ENCODE results near the gene AMDHD2. TPM values are rescaled to one million over a fixed set of nuclear protein-coding genes. Genes with fewer than 3 reads are reported as not detected.
"Not testable (repeated sequence)": the region's sequence is repeated elsewhere in the genome, so short reads cannot be mapped to it uniquely, and the experiment has no call there.

Gene AMDHD2
- total RNA-seq, 1 donor from 2014 or later, result 7.3 TPM

DNA sequence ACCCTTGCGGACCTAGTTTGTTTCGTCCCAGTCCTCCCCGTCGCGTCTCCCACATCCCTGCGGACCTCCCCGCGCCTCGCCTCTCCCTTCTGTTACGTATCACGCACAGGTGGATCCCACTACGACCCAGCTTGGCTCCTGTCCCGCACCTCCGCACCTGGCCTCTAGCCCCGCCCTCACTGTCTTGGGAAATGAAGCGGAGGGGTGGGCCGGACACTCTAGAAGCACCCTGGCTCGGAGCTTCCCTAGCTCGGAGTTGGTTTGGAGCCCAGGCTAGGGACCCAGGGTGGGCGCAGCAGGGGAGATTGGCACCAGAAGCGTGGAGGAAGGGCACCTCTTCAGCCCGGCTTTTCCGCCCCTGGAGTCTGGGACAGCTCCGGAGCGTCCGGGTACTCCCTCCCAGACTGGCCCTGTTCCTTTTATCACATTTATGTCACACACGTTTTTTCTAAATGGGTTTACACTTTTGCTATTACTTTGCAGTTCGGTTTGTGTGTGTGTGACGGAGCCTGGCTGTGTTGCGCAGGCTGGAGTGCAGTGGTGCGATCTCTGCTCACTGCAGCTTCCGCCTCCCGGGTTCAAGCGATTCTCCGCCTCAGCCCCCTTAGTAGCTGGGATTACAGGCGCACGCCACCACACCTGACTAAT, 12.4 kb downstream of the AMDHD2 start:
- peak overlapping the region; percentile 85 to 93 (median 91) for H3K9ac ChIP-seq (ENCODE audit: low read depth in 1 of 3, low read length in 3 of 3)
- H3K27ac ChIP-seq (ENCODE audit: low read depth, low read length), result peak overlapping the region; percentile 95
- no peaks in the 10 kb centered on the region for H3K27me3 ChIP-seq (ENCODE audit: control insufficient read depth in 3 of 3, insufficient read depth in 3 of 3, low read length in 3 of 3)

DNA sequence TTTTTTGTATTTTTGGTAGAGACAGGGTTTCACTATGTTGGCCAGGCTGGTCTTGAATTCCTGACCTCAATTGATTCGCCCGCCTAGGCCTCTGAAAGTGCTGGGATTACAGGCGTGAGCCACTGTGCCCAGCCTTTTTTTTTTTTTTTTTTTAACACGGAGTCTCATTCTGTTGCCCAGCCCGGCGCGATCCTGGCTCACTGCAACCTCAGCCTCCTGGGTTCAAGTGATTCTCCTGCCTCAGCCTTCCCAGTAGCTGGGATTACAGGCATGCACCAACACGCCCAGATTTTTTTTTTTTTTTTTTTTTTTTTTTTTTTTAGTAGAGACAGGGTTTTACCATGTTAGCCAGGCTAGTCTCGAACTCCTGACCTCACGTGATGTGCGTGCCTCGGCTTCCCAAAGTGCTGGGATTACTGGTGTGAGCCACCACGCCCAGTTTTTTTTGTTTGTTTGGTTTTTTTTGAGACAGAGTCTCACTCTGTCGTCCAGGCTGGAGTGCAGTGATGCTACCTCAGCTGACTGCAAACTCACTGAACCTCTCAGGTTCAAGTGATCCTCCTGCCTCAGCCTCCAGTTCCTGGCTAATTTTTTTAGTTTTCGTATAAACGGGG, 13.1 kb downstream of the AMDHD2 start:
- peak overlapping the region; percentile 95 for H3K27ac ChIP-seq (ENCODE audit: low read depth, low read length)

More for the DNA sequence above, 12.4 kb downstream of the AMDHD2 start:
- H3K4me1 ChIP-seq (ENCODE audit: control insufficient read depth in 3 of 3, insufficient read depth in 3 of 3, low read length in 3 of 3), result peaks cover 23 to 34% (median 28%) of the 10 kb centered on the region in 3 donors
- H3K4me3 ChIP-seq (ENCODE audit: low read length in 3 of 3), result peak overlapping the region; percentile 79 to 87 (median 86)
- H3K36me3 ChIP-seq (ENCODE audit: control insufficient read depth in 3 of 3, insufficient read depth in 3 of 3, low read length in 3 of 3), result peaks cover 16 to 22% (median 20%) of the 10 kb centered on the region in 3 donors
- no peaks in the 10 kb centered on the region for H3K9me3 ChIP-seq (ENCODE audit: control insufficient read depth in 3 of 3, low read length in 3 of 3)

DNA sequence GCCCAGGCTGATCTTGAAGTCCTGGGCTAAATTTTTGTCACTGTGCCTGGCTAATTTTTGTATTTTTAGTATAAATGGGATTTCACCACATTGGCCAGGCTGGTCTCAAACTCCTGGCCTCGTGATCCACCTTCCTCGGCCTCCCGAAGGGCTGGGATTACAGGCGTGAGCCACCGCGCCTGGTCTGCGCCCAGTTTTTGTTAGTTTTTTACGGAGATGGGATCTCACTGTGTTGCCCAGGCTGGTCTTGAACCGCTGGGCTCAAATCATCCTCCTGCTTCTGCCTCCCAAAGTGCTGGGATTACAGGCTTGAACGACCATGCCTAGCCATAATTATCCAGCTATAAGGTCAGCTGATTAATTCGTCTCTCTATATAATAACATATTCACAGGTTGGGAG, 13.7 kb downstream of the AMDHD2 start:
- H3K27me3 ChIP-seq (ENCODE audit: control insufficient read depth in 3 of 3, insufficient read depth in 3 of 3, low read length in 3 of 3), result no peaks in the 10 kb centered on the region
- H3K27ac ChIP-seq (ENCODE audit: low read depth, low read length), result no peak overlapping the region
- no peak overlapping the region for H3K9ac ChIP-seq (ENCODE audit: low read depth in 1 of 3, low read length in 3 of 3)
- H3K4me1 ChIP-seq (ENCODE audit: control insufficient read depth in 3 of 3, insufficient read depth in 3 of 3, low read length in 3 of 3), result peaks cover 23 to 39% (median 31%) of the 10 kb centered on the region in 3 donors
- H3K9me3 ChIP-seq (ENCODE audit: control insufficient read depth in 3 of 3, low read length in 3 of 3), result no peaks in the 10 kb centered on the region
- no peak overlapping the region for H3K4me3 ChIP-seq (ENCODE audit: low read length in 3 of 3)
- H3K36me3 ChIP-seq (ENCODE audit: control insufficient read depth in 3 of 3, insufficient read depth in 3 of 3, low read length in 3 of 3), result peaks cover 7 to 13% (median 10%) of the 10 kb centered on the region in 3 donors

More for the DNA sequence above, 13.1 kb downstream of the AMDHD2 start:
- peak overlapping the region in 1 of 3 donors; percentile 79 for H3K4me3 ChIP-seq (ENCODE audit: low read length in 3 of 3)
- H3K9ac ChIP-seq (ENCODE audit: low read depth in 1 of 3, low read length in 3 of 3), result peak overlapping the region in 2 of 3 donors; percentile 85 to 93
- H3K9me3 ChIP-seq (ENCODE audit: control insufficient read depth in 3 of 3, low read length in 3 of 3); H3K27me3 ChIP-seq (ENCODE audit: control insufficient read depth in 3 of 3, insufficient read depth in 3 of 3, low read length in 3 of 3): not testable (repeated sequence)
- peaks cover 23 to 34% (median 28%) of the 10 kb centered on the region in 3 donors for H3K4me1 ChIP-seq (ENCODE audit: control insufficient read depth in 3 of 3, insufficient read depth in 3 of 3, low read length in 3 of 3)
- peaks cover 14 to 20% (median 17%) of the 10 kb centered on the region in 3 donors for H3K36me3 ChIP-seq (ENCODE audit: control insufficient read depth in 3 of 3, insufficient read depth in 3 of 3, low read length in 3 of 3)

DNA sequence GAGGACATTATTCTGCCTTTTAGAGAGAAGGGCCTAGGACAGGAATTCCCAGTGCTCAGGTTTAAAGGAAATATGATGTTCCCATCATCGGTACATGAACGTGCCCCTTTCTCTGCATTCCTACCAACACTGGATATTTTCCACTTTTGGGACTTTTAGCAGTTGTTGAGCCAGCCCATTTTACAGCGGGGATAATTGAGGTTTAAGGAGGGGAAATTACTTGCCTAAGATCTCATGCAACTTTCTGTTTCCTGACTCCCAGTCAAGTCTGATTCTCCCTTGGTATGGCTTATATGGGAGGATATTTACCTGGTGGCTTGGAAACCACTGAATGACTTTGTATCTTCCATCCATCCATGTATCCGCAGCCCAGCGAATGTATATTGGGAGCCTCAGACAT, 14.2 kb downstream of the AMDHD2 start:
- not testable (repeated sequence) for H3K9me3 ChIP-seq (ENCODE audit: control insufficient read depth in 3 of 3, low read length in 3 of 3); H3K4me3 ChIP-seq (ENCODE audit: low read length in 3 of 3); H3K27me3 ChIP-seq (ENCODE audit: control insufficient read depth in 3 of 3, insufficient read depth in 3 of 3, low read length in 3 of 3); H3K9ac ChIP-seq (ENCODE audit: low read depth in 1 of 3, low read length in 3 of 3); H3K27ac ChIP-seq (ENCODE audit: low read depth, low read length); H3K36me3 ChIP-seq (ENCODE audit: control insufficient read depth in 3 of 3, insufficient read depth in 3 of 3, low read length in 3 of 3)
- H3K4me1 ChIP-seq (ENCODE audit: control insufficient read depth in 3 of 3, insufficient read depth in 3 of 3, low read length in 3 of 3), result peaks cover 25 to 43% (median 33%) of the 10 kb centered on the region in 3 donors

DNA sequence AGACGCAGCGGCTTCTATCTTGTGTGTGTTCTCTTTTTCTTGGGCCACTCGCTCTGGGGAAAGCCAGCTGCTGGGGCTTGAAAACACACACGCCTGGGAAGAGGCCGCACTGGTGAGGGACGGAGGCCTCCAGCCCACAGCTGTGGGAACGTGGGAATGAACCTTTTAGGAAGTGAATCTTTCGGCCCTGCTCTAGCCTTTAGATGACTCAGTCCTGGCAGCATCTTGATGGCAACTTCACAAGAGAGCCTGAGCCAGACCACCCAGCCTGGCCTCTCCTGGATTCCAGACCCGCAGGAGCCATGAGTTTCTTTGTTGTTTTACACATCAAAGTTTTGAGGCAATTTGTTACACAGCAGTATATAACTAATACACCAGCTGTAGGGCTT, 15.4 kb downstream of the AMDHD2 start:
- Histone ChIP-seq H3K27me3 (ENCODE audit: control insufficient read depth in 3 of 3, insufficient read depth in 3 of 3, low read length in 3 of 3) (no peaks in the 10 kb centered on the region), H3K9me3 (ENCODE audit: control insufficient read depth in 3 of 3, low read length in 3 of 3) (no peaks in the 10 kb centered on the region), H3K36me3 (ENCODE audit: control insufficient read depth in 3 of 3, insufficient read depth in 3 of 3, low read length in 3 of 3) (peaks cover 0 to 2% (median 0%) of the 10 kb centered on the region in 3 donors), H3K9ac (ENCODE audit: low read depth in 1 of 3, low read length in 3 of 3) (peak overlapping the region in 1 of 3 donors; percentile 11), H3K27ac (ENCODE audit: low read depth, low read length) (no peak overlapping the region), H3K4me1 (ENCODE audit: control insufficient read depth in 3 of 3, insufficient read depth in 3 of 3, low read length in 3 of 3) (peaks cover 36 to 50% (median 43%) of the 10 kb centered on the region in 3 donors), H3K4me3 (ENCODE audit: low read length in 3 of 3) (no peak overlapping the region)

DNA sequence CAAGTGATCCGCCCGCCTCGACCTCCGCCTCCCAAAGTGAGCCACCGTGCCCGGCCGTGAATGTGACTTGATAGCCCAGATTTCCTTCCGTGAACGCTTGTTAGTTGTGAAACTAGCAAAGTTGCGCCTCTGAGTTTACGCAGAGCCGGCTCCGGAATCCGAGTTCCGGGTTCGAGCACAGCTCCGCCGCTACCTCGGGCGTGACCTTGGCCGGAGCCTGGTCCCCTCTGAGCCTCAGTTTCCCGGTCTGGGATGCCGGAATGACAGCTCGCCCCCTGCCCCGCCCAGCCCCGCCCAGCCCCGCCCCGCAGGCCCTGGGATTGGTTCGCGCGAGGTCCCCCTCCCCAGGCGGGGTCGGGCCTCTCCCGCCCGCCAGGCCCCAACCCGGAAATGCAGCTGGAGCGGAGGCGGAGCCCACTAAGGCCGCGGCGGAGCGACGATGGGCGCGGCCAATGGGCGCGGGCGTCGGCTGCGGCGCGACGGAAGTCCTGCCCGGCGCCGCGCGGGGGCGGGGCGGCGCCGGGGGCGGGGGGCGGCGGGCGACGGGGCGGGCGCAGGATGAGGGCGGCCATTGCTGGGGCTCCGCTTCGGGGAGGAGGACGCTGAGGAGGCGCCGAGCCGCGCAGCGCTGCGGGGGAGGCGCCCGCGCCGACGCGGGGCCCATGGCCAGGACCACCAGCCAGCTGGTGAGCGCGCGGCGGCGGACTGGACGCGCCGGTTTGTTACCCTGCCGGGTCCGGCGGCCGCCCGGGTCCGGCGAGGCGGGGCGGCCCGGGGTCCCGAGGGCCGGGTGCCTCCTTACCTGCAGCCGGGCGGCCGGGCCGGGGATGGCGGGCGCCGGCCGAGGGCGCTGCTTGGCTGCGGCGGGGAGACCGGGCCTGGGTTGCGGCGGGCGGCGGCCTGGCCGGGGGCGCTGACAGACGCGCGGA, 17.5 kb downstream of the AMDHD2 start, which contains the start of gene PDPK1:
Gene PDPK1, plus strand, starts transcription at position 571 of the 929 bp plus-strand sequence. Its CDS starts 92 bp downstream, at position 663.
- Histone ChIP-seq H3K36me3 (ENCODE audit: control insufficient read depth in 3 of 3, insufficient read depth in 3 of 3, low read length in 3 of 3) (peaks cover 0 to 2% (median 0%) of the 10 kb centered on the region in 3 donors), H3K27ac (ENCODE audit: low read depth, low read length) (peak within 1 kb of the TSS; percentile 75), H3K9me3 (ENCODE audit: control insufficient read depth in 3 of 3, low read length in 3 of 3) (no peaks in the 10 kb centered on the region), H3K27me3 (ENCODE audit: control insufficient read depth in 3 of 3, insufficient read depth in 3 of 3, low read length in 3 of 3) (no peaks in the 10 kb centered on the region), H3K4me1 (ENCODE audit: control insufficient read depth in 3 of 3, insufficient read depth in 3 of 3, low read length in 3 of 3) (peaks cover 31 to 44% (median 38%) of the 10 kb centered on the region in 3 donors), H3K9ac (ENCODE audit: low read depth in 1 of 3, low read length in 3 of 3) (peak within 1 kb of the TSS; percentile 70 to 87 (median 84)), H3K4me3 (ENCODE audit: low read length in 3 of 3) (peak within 1 kb of the TSS; percentile 80 to 85 (median 82))

DNA sequence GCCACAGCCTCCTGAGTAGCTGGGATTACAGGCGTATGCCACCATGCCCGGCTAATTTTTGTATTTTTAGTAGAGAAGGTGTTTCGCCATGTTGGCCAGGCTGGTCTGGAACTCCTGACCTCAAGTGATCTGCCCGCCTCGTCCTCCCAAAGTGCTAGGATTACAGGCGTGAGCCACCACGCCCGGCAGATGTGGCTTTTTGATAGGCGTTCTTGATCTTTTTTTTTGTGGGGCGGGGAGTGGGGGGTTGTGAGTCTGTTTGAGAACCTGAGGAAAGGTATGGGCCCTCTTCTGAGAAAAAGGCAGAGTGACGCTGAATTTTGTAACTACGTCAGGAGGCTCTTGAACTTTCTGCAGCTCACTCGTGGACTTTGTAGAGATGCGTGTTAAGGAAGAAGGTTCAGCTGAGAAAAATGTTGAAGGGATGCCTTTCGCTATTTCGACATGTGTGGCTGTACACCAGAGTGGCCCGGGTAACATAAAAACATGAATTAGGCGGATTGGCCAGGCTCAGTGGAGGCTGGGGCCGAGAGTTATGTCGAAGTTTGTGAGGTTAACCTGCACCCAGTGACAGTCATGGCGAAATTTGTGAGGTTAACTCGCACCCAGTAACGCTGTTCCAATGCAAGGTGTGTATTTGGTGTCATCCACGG, 19.1 kb downstream of the AMDHD2 start:
- not testable (repeated sequence) for H3K36me3 ChIP-seq (ENCODE audit: control insufficient read depth in 3 of 3, insufficient read depth in 3 of 3, low read length in 3 of 3); H3K27ac ChIP-seq (ENCODE audit: low read depth, low read length); H3K9me3 ChIP-seq (ENCODE audit: control insufficient read depth in 3 of 3, low read length in 3 of 3); H3K4me3 ChIP-seq (ENCODE audit: low read length in 3 of 3); H3K27me3 ChIP-seq (ENCODE audit: control insufficient read depth in 3 of 3, insufficient read depth in 3 of 3, low read length in 3 of 3)
- Histone ChIP-seq H3K4me1 (ENCODE audit: control insufficient read depth in 3 of 3, insufficient read depth in 3 of 3, low read length in 3 of 3) (peaks cover 29 to 41% (median 35%) of the 10 kb centered on the region in 3 donors), H3K9ac (ENCODE audit: low read depth in 1 of 3, low read length in 3 of 3) (peak overlapping the region in 1 of 3 donors; percentile 57)

DNA sequence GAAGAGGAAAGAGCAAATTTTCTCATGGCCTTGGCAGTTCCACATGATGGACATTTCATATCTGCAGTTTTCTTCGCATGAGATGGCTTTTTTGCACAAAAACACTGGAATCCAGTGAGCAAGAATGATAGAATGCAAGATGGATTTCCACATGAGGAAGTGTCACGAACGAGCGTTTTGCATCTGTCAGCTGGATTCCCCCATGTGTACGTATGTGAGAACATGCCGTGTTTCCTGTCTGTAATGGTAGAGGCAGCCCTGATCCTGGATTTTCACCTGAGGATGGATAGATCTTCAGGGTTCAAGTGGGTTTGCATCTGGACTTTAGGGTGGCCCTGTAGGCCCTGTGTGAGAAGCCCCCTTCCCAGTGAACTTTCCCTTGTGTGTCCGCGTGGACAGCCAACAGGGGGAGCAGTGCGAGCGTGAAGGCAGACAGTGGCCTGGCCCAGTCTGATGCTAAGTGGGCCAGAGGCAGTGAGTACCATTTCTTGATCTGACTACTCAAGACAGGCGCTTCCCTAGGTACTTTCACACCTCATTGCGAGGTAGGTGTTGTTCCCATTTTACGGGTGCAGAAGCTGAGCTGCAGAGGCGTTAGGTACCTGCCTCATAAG, 19.8 kb downstream of the AMDHD2 start:
- not testable (repeated sequence) for H3K27ac ChIP-seq (ENCODE audit: low read depth, low read length); H3K9me3 ChIP-seq (ENCODE audit: control insufficient read depth in 3 of 3, low read length in 3 of 3); H3K4me3 ChIP-seq (ENCODE audit: low read length in 3 of 3); H3K36me3 ChIP-seq (ENCODE audit: control insufficient read depth in 3 of 3, insufficient read depth in 3 of 3, low read length in 3 of 3); H3K27me3 ChIP-seq (ENCODE audit: control insufficient read depth in 3 of 3, insufficient read depth in 3 of 3, low read length in 3 of 3)
- H3K4me1 ChIP-seq (ENCODE audit: control insufficient read depth in 3 of 3, insufficient read depth in 3 of 3, low read length in 3 of 3), result peaks cover 29 to 41% (median 35%) of the 10 kb centered on the region in 3 donors
- peak overlapping the region in 1 of 3 donors; percentile 57 for H3K9ac ChIP-seq (ENCODE audit: low read depth in 1 of 3, low read length in 3 of 3)

DNA sequence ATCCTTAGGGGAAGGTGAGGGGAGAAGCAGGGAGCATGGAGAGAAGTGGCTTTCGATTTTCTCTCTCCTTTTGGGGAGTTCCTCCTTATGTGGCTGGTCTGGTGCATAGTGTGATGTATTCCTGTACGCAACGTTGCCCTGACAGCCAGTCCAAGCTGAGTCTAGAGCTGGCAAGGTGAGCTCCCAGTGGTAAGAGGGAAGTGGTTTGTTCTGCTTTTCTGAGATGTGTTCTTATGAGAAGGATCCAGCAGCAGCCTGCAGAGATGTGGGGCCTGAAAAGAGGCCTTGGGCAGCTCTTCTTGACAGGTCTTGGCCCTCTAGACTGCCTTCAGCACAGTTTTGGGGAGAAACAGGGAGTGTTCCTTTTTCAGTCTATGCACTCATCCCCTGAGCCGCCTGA, 20.7 kb downstream of the AMDHD2 start:
- not testable (repeated sequence) for H3K9me3 ChIP-seq (ENCODE audit: control insufficient read depth in 3 of 3, low read length in 3 of 3); H3K27ac ChIP-seq (ENCODE audit: low read depth, low read length); H3K36me3 ChIP-seq (ENCODE audit: control insufficient read depth in 3 of 3, insufficient read depth in 3 of 3, low read length in 3 of 3); H3K9ac ChIP-seq (ENCODE audit: low read depth in 1 of 3, low read length in 3 of 3); H3K4me3 ChIP-seq (ENCODE audit: low read length in 3 of 3); H3K27me3 ChIP-seq (ENCODE audit: control insufficient read depth in 3 of 3, insufficient read depth in 3 of 3, low read length in 3 of 3)
- peaks cover 29 to 38% (median 33%) of the 10 kb centered on the region in 3 donors for H3K4me1 ChIP-seq (ENCODE audit: control insufficient read depth in 3 of 3, insufficient read depth in 3 of 3, low read length in 3 of 3)
